Ammon's horn (tissue), 1 donor: ENCODE results near the gene TTC33.

ENCODE experiments used
- DNase-seq: peaks from one replicate; pipeline ENCODE4 v3.0.0-alpha.2; 2016; ENCODE audit warnings: low spot score

Gene TTC33

GRCh38 chr5:40483316-40483715 is 272.4 kb downstream of the TTC33 start:
- DNase-seq: no peak

- no peak for DNase-seq
Observed at GRCh38 chr5:40481241-40481640, 274.5 kb downstream of the TTC33 start.

- DNase-seq: no peak
Observed at GRCh38 chr5:40480392-40480791, 275.4 kb downstream of the TTC33 start.

GRCh38 chr5:40479939-40480338 is 275.8 kb downstream of the TTC33 start:
- no peak for DNase-seq

GRCh38 chr5:40478766-40479165 is 277.0 kb downstream of the TTC33 start:
- DNase-seq: no peak

GRCh38 chr5:40477856-40478546 is 277.8 kb downstream of the TTC33 start:
- DNase-seq: no peak

- no peak for DNase-seq
Observed at GRCh38 chr5:40475561-40475960, 280.2 kb downstream of the TTC33 start.

GRCh38 chr5:40474250-40474649 is 281.5 kb downstream of the TTC33 start:
- DNase-seq: no peak

- no peak for DNase-seq
Observed at GRCh38 chr5:40465416-40465815, 290.3 kb downstream of the TTC33 start.

- DNase-seq: no peak
Observed at GRCh38 chr5:40464511-40464910, 291.2 kb downstream of the TTC33 start.
